Measurements from ENCODE around the gene NF1. TPM values are rescaled to one million over a fixed set of nuclear protein-coding genes. Genes with fewer than 3 reads are reported as not detected.
A peak's percentile ranks its signal among the peaks of the same experiment; 100 is the strongest.

Gene NF1
- total RNA-seq, 5 donors from 2014 or later (not counting 1 experiment from before 2014, with no cell fraction given), result 30.8 to 32.6 (median 31.8) TPM

DNA sequence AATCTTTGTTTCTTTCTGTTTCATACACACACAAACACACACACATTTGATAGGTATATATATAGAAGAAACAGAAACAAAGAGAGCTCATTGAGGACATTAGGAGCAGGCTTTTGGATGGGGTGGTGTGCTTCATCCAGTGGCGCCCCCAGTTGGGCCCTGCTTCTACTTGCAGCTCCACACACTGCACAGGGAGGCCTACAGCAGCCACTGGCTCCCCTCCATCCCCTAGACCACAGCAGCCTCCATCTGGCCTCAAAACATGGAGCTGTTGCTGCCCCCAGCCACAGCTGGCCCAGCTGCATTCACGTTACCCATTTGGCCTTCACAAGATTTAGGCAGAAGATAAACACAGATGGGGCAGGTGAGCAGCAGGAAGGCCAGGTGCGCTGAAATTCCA lies 33.1 kb upstream of the NF1 start:
- ATAC-seq (replicated peaks in 1 of 4) (no peak), DNase-seq (peak in 1 of 35 experiments; percentile 4)
- no peak overlapping the region for H3K4me3 ChIP-seq (ENCODE audit: control insufficient read depth in 1 of 2, extremely low read depth in 1 of 2, low read length in 1 of 2)
- H3K9me3 ChIP-seq, result no peaks in the 10 kb centered on the region
- H3K4me3 Mint-ChIP-seq, result no peak overlapping the region
- 100% methylated on average over 1 of the region's 3 CpGs for WGBS (ENCODE audit: insufficient coverage)
- no peaks in the 10 kb centered on the region for H3K27me3 Mint-ChIP-seq
- no peaks in the 10 kb centered on the region for H3K4me1 ChIP-seq (ENCODE audit: control insufficient read depth in 1 of 2, extremely low read depth in 1 of 2, insufficient read depth in 2 of 2, low read length in 2 of 2)
- no peak overlapping the region for H3K27ac Mint-ChIP-seq
- H3K27ac ChIP-seq (ENCODE audit: low read length), result no peak overlapping the region
- H3K36me3 ChIP-seq (ENCODE audit: control insufficient read depth in 2 of 2, extremely low read depth in 1 of 2, insufficient read depth in 1 of 2, low read length in 1 of 2), result no peaks in the 10 kb centered on the region
- ChIA-PET POLR2A (interaction anchor here in 1 of 2 donors (0.5 kb wide), 1 partner anchor 323 kb away, joined by 7 read pairs; no protein-coding TSS in a partner anchor), CTCF (no interaction called here)
- no peaks in the 10 kb centered on the region for H3K36me3 Mint-ChIP-seq
- no peaks in the 10 kb centered on the region for H3K4me1 Mint-ChIP-seq
- H3K9me3 Mint-ChIP-seq, result no peaks in the 10 kb centered on the region
- H3K27me3 ChIP-seq (replicated peaks in 1 of 2; ENCODE audit: control insufficient read depth in 2 of 2, extremely low read depth in 1 of 2, insufficient read depth in 2 of 2, low read length in 1 of 2), result no peaks in the 10 kb centered on the region

- Mint-ChIP-seq H3K27me3 (no peaks in the 10 kb centered on the region), H3K27ac (no peak overlapping the region), H3K4me3 (no peak overlapping the region), H3K9me3 (no peaks in the 10 kb centered on the region), H3K36me3 (no peaks in the 10 kb centered on the region), H3K4me1 (no peaks in the 10 kb centered on the region)
- Histone ChIP-seq H3K27me3 (replicated peaks in 1 of 2; ENCODE audit: control insufficient read depth in 2 of 2, extremely low read depth in 1 of 2, insufficient read depth in 2 of 2, low read length in 1 of 2) (no peaks in the 10 kb centered on the region), H3K36me3 (ENCODE audit: control insufficient read depth in 2 of 2, extremely low read depth in 1 of 2, insufficient read depth in 1 of 2, low read length in 1 of 2) (no peaks in the 10 kb centered on the region), H3K9me3 (no peaks in the 10 kb centered on the region), H3K4me3 (ENCODE audit: control insufficient read depth in 1 of 2, extremely low read depth in 1 of 2, low read length in 1 of 2) (no peak overlapping the region), H3K27ac (ENCODE audit: low read length) (no peak overlapping the region), H3K4me1 (ENCODE audit: control insufficient read depth in 1 of 2, extremely low read depth in 1 of 2, insufficient read depth in 2 of 2, low read length in 2 of 2) (no peaks in the 10 kb centered on the region)
- DNase-seq (no peak), ATAC-seq (replicated peaks in 1 of 4) (no peak)
- ChIA-PET POLR2A (no interaction called here), CTCF (interaction anchor here in 1 of 2 donors (0.9 kb wide), 1 partner anchor 32 kb away, joined by 3 read pairs; no protein-coding TSS in a partner anchor)
- 89% methylated on average over 2 of the region's 3 CpGs for WGBS (ENCODE audit: insufficient coverage)
Measured at GRCh38 chr17:31062346-31062745, 32.4 kb upstream of the NF1 start.

- Histone ChIP-seq H3K9me3 (no peaks in the 10 kb centered on the region), H3K27me3 (replicated peaks in 1 of 2; ENCODE audit: control insufficient read depth in 2 of 2, extremely low read depth in 1 of 2, insufficient read depth in 2 of 2, low read length in 1 of 2) (no peaks in the 10 kb centered on the region), H3K4me3 (ENCODE audit: control insufficient read depth in 1 of 2, extremely low read depth in 1 of 2, low read length in 1 of 2) (no peak overlapping the region), H3K36me3 (ENCODE audit: control insufficient read depth in 2 of 2, extremely low read depth in 1 of 2, insufficient read depth in 1 of 2, low read length in 1 of 2) (no peaks in the 10 kb centered on the region), H3K4me1 (ENCODE audit: control insufficient read depth in 1 of 2, extremely low read depth in 1 of 2, insufficient read depth in 2 of 2, low read length in 2 of 2) (no peaks in the 10 kb centered on the region), H3K27ac (ENCODE audit: low read length) (no peak overlapping the region)
- WGBS (ENCODE audit: insufficient coverage), result no CpG with 5 or more reads among the region's 2 CpGs
- Mint-ChIP-seq H3K36me3 (no peaks in the 10 kb centered on the region), H3K4me3 (no peak overlapping the region), H3K27ac (no peak overlapping the region), H3K4me1 (no peaks in the 10 kb centered on the region), H3K9me3 (no peaks in the 10 kb centered on the region), H3K27me3 (no peaks in the 10 kb centered on the region)
- no peak for DNase-seq
- POLR2A ChIA-PET, result no interaction called here
- CTCF ChIA-PET, result interaction anchor here in 1 of 2 donors (0.7 kb wide), 1 partner anchor 292 kb away, joined by 3 read pairs; no protein-coding TSS in a partner anchor
- no peak for ATAC-seq (replicated peaks in 1 of 4)
Measured at GRCh38 chr17:31064707-31065106, 30.1 kb upstream of the NF1 start.

GRCh38 chr17:31067691-31068184 lies 27.0 kb upstream of the NF1 start:
- ATAC-seq (replicated peaks in 1 of 4), result no peak
- H3K27me3 Mint-ChIP-seq, result no peaks in the 10 kb centered on the region
- no peak overlapping the region for H3K27ac Mint-ChIP-seq
- no CpG with 5 or more reads among the region's 2 CpGs for WGBS (ENCODE audit: insufficient coverage)
- DNase-seq, result no peak
- Histone ChIP-seq H3K27ac (ENCODE audit: low read length) (no peak overlapping the region), H3K9me3 (no peaks in the 10 kb centered on the region), H3K27me3 (replicated peaks in 1 of 2; ENCODE audit: control insufficient read depth in 2 of 2, extremely low read depth in 1 of 2, insufficient read depth in 2 of 2, low read length in 1 of 2) (no peaks in the 10 kb centered on the region), H3K4me1 (ENCODE audit: control insufficient read depth in 1 of 2, extremely low read depth in 1 of 2, insufficient read depth in 2 of 2, low read length in 2 of 2) (no peaks in the 10 kb centered on the region), H3K4me3 (ENCODE audit: control insufficient read depth in 1 of 2, extremely low read depth in 1 of 2, low read length in 1 of 2) (no peak overlapping the region), H3K36me3 (ENCODE audit: control insufficient read depth in 2 of 2, extremely low read depth in 1 of 2, insufficient read depth in 1 of 2, low read length in 1 of 2) (no peaks in the 10 kb centered on the region)
- H3K36me3 Mint-ChIP-seq, result no peaks in the 10 kb centered on the region
- CTCF ChIA-PET, result interaction anchor here in 1 of 2 donors (0.7 kb wide), 1 partner anchor 47 kb away, joined by 9 read pairs; no protein-coding TSS in a partner anchor
- H3K4me1 Mint-ChIP-seq, result no peaks in the 10 kb centered on the region
- POLR2A ChIA-PET, result no interaction called here
- no peak overlapping the region for H3K4me3 Mint-ChIP-seq
- no peaks in the 10 kb centered on the region for H3K9me3 Mint-ChIP-seq

GRCh38 chr17:31068291-31068690 lies 26.5 kb upstream of the NF1 start:
- Mint-ChIP-seq H3K9me3 (no peaks in the 10 kb centered on the region), H3K27me3 (no peaks in the 10 kb centered on the region), H3K27ac (no peak overlapping the region), H3K4me3 (no peak overlapping the region), H3K36me3 (no peaks in the 10 kb centered on the region), H3K4me1 (no peaks in the 10 kb centered on the region)
- no peaks in the 10 kb centered on the region for H3K36me3 ChIP-seq (ENCODE audit: control insufficient read depth in 2 of 2, extremely low read depth in 1 of 2, insufficient read depth in 1 of 2, low read length in 1 of 2)
- ChIA-PET POLR2A (no interaction called here), CTCF (no interaction called here)
- ATAC-seq (replicated peaks in 1 of 4), result peak in 2 of 4 experiments; percentile 52 to 60
- H3K4me3 ChIP-seq (ENCODE audit: control insufficient read depth in 1 of 2, extremely low read depth in 1 of 2, low read length in 1 of 2), result no peak overlapping the region
- no peaks in the 10 kb centered on the region for H3K27me3 ChIP-seq (replicated peaks in 1 of 2; ENCODE audit: control insufficient read depth in 2 of 2, extremely low read depth in 1 of 2, insufficient read depth in 2 of 2, low read length in 1 of 2)
- H3K27ac ChIP-seq (ENCODE audit: low read length), result no peak overlapping the region
- no peaks in the 10 kb centered on the region for H3K4me1 ChIP-seq (ENCODE audit: control insufficient read depth in 1 of 2, extremely low read depth in 1 of 2, insufficient read depth in 2 of 2, low read length in 2 of 2)
- 48% methylated on average over 4 of the region's 4 CpGs for WGBS (ENCODE audit: insufficient coverage)
- peak in 28 of 35 experiments; percentile 7 to 56 (median 22) for DNase-seq
- H3K9me3 ChIP-seq, result no peaks in the 10 kb centered on the region

DNA sequence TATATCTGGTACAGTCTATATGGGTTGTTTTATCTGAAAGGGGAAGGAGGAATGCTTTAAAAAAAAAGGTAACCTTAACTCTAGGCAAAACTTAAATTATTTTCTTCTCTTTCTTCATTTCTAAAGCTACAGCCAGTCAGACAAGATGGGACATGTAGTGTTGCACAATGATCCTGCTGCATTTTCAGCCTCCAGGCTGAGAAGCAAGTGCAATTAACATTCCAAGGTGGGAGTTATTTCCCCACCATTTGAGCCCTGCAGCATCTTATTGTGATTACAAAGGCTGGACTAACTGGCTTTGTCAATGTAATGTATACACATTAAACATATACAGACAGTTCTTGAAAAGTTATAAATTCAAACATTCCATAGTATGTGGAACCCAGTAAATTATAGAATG lies 22.6 kb upstream of the NF1 start:
- Mint-ChIP-seq H3K9me3 (no peaks in the 10 kb centered on the region), H3K27me3 (no peaks in the 10 kb centered on the region), H3K4me3 (no peak overlapping the region), H3K36me3 (no peaks in the 10 kb centered on the region), H3K4me1 (no peaks in the 10 kb centered on the region), H3K27ac (no peak overlapping the region)
- ChIA-PET POLR2A (no interaction called here), CTCF (no interaction called here)
- H3K27ac ChIP-seq (ENCODE audit: low read length), result no peak overlapping the region
- no peaks in the 10 kb centered on the region for H3K27me3 ChIP-seq (replicated peaks in 1 of 2; ENCODE audit: control insufficient read depth in 2 of 2, extremely low read depth in 1 of 2, insufficient read depth in 2 of 2, low read length in 1 of 2)
- DNase-seq (no peak), ATAC-seq (replicated peaks in 1 of 4) (no peak)
- no peak overlapping the region for H3K4me3 ChIP-seq (ENCODE audit: control insufficient read depth in 1 of 2, extremely low read depth in 1 of 2, low read length in 1 of 2)
- no peaks in the 10 kb centered on the region for H3K36me3 ChIP-seq (ENCODE audit: control insufficient read depth in 2 of 2, extremely low read depth in 1 of 2, insufficient read depth in 1 of 2, low read length in 1 of 2)
- H3K9me3 ChIP-seq, result no peaks in the 10 kb centered on the region
- H3K4me1 ChIP-seq (ENCODE audit: control insufficient read depth in 1 of 2, extremely low read depth in 1 of 2, insufficient read depth in 2 of 2, low read length in 2 of 2), result no peaks in the 10 kb centered on the region

- DNase-seq (no peak), ATAC-seq (replicated peaks in 1 of 4) (no peak)
- WGBS (ENCODE audit: insufficient coverage), result 68% methylated on average over 3 of the region's 4 CpGs
- Histone ChIP-seq H3K4me3 (ENCODE audit: control insufficient read depth in 1 of 2, extremely low read depth in 1 of 2, low read length in 1 of 2) (no peak overlapping the region), H3K27ac (ENCODE audit: low read length) (no peak overlapping the region), H3K9me3 (no peaks in the 10 kb centered on the region), H3K4me1 (ENCODE audit: control insufficient read depth in 1 of 2, extremely low read depth in 1 of 2, insufficient read depth in 2 of 2, low read length in 2 of 2) (no peaks in the 10 kb centered on the region), H3K36me3 (ENCODE audit: control insufficient read depth in 2 of 2, extremely low read depth in 1 of 2, insufficient read depth in 1 of 2, low read length in 1 of 2) (no peaks in the 10 kb centered on the region), H3K27me3 (replicated peaks in 1 of 2; ENCODE audit: control insufficient read depth in 2 of 2, extremely low read depth in 1 of 2, insufficient read depth in 2 of 2, low read length in 1 of 2) (no peaks in the 10 kb centered on the region)
- Mint-ChIP-seq H3K4me1 (no peaks in the 10 kb centered on the region), H3K9me3 (no peaks in the 10 kb centered on the region), H3K27ac (no peak overlapping the region), H3K36me3 (no peaks in the 10 kb centered on the region), H3K4me3 (no peak overlapping the region), H3K27me3 (no peaks in the 10 kb centered on the region)
- CTCF ChIA-PET, result no interaction called here
- POLR2A ChIA-PET, result interaction anchor here in 1 of 2 donors (0.6 kb wide), 1 partner anchor 117 kb away, joined by 4 read pairs; no protein-coding TSS in a partner anchor
Measured at GRCh38 chr17:31073411-31073810, 21.4 kb upstream of the NF1 start.
